NCI-H226 (cell line): ENCODE data around the gene MAP3K12.
"Not testable (repeated sequence)": the region's sequence is repeated elsewhere in the genome, so short reads cannot be mapped to it uniquely, and the experiment has no call there.

ENCODE experiments used
- DNase-seq: peaks from one replicate; pipeline ENCODE4 v3.0.0-alpha.2; 2015

The MAP3K12 gene

DNA sequence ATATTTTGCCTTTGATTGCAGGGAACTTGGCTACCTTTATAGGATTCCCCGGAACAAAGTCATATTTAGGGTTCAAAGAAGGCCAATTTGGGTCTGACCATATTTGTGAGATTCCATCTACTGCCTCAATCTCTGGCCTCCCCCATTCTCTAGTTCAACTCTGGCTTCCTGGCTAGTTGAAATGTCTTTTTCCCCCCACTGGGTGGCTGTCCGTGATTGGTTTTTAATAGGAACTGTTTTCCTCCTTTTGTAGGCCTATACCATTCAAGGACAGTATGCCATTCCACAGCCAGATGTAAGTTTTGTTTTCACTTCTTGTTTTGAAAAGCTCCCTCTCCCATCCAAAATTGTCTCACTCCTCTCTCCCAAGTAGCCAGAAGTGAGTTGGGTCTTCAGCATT, 33.6 kb downstream of the MAP3K12 start:
- no peak for DNase-seq

DNA sequence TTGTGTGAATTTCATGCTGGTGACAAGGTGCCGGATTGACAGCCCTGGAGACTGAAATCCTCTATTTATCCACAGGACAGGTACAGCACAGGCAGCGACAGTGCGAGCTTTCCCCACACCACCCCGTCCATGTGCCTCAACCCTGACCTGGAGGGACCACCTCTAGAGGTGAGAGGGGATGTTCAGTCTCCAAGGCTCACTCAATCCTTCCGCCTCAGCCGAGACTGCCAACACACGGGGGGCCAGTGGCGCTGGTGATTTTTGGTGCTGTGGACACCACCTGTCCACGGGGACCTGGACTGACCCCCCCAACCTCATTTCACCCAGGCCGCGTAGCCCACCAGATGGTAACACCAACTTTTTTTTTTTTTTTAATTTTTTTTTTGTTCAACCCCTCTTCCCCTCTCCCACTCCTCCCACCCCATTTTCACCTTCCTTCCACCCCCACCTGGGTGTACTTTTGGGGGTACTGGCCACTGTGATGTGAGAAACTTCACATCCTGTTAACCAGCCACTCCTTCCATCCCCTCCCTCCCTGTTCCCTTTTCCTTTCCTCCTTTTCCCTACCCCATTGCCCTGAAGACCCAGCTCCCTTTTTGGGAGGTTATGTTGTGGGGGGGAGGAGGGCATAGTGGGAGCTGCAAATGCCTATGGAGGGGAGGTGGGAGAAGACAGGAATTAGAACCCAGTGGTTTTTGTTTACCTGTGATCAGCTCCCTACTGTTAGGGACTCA, 34.4 kb downstream of the MAP3K12 start:
- DNase-seq, result no peak

DNA sequence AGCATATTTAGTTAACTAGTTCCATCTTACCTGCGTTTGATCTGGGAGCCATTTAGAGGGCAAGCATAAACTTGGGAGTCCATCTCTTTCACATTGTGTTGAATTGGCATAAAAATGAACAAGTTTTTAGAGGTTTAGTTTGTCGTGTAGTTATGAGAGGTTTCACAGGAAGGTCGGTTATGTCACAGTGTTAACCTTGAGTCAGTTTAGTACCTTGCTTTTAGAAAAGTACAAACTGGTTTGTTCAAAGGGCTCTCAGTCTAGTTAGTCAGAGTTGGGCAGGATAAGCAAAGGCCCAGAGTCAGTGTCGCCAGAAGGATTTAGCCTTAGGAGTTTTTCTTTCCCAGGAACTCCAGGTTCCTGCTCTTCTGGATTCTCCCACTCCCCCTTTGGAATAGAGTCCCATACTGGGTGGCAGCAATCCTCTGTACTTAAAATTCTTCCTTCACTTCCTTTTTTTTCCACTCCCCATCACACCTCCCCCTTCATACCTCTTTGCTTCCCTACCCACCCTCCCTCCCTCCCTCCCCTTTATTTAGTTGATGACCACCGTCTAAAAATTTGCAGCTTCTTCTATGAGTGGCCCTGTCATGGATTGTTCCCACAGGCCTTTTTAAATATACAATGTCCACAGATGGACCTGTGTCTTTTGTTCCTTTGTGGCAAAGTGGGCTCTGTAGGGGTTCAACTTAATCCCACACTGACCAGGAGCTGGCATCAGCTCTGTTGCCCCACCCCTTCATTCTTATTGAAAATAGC, 35.3 kb downstream of the MAP3K12 start:
- DNase-seq, result no peak

DNA sequence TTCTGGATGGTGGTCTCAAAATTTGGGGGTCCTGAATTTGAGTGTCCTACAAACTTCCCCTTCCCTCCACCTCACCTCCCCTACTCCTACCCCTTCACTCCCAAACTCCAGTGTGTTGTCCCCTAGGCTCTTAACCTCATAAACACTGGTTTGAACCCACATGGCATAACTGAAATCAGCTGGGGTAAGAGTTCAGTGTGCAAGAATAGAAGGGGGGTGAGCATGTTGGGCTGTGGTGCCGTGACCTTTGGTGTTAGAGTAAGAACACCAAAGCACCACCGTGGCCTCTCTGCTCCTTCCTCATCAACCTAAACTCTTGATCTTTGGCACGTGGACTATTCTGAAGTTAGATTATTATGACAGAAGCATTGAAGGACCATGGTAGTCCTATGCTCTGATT, 36.3 kb downstream of the MAP3K12 start:
- no peak for DNase-seq

DNA sequence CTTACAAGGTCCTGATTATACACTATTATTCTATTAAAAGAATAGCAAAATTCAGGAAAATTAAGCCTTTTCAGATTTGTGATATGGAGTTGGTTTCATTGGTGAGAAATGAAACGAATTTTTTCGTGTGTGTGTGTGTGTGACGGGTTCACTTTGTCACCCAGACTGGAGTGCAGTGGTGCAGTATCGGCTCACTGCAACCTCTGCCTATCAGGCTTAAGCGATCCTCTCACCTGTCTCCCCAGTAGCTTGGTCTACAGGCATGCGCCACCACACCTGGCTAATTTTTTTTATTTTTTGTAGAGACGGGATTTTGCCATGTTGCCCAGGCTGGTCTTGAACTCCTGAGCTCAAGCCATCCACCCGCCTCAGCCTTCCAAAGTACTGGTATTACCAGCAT, 37.7 kb downstream of the MAP3K12 start:
- DNase-seq, result no peak

DNA sequence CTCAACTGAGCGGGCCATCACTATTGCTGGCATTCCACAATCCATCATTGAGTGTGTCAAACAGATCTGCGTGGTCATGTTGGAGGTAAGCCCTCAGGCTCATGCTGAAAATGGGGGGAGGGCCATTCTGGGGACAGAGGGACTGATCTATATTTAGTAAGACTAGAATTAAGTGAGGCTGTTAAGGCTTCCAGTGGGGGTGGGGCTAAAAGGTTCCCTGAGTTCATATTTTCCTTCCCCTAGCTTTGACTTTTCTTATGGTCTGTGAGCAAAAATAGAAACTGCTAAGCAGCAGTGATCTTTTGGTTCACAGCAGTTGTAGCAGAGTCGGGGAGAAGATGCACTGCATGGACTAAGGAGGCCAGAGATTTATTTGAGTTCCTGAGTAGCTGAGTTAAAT, 38.2 kb downstream of the MAP3K12 start:
- no peak for DNase-seq

DNA sequence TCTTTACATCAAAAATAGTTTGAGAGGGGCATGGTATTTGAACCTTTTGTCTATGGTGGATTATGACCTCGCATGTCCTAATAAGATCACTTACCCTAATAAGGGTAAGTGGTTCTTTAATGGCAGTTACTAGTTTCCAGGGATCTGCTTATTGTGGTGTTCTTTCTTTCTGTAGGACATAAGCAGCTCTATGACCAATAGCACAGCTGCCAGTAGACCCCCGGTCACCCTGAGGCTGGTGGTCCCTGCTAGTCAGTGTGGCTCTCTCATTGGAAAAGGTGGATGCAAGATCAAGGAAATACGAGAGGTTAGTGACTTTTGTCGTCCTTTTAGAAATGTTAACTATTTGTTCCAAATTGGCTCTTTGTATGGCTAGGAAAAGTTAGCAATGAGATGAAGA, 40.2 kb downstream of the MAP3K12 start:
- DNase-seq, result no peak

DNA sequence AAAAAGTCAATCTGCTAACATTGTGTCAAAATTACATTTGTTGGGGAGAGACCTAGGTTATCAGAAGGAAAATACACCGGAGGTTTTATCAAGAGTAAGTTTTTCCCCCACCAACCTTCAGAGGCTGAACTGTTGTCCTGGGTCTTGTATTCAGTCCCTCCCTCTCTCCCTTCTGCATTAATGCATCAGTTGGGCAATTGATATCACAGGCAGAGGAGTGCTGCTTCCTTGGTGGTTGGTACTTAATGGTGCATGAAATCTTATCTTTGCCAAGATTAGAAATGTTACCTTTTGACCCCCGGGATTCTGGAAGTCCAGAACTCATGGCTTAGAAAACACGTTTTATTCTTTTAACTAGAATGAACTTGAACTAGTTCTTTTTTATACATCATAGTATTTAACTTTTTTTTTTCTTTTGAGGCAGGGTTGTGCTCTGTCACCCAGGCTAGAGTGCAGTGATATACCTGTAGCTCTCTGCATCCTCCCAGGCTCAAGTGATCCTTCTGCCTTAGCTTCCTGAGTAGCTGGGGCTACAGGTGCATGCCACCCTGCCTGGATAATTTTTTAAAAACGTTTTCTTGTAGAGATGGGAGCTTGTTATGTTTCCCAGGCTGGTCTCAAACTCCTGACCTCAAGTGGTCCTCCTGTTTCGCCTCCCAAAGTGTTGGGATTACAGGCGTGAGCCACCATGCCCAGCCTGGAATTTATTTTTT, 42.4 kb downstream of the MAP3K12 start:
- DNase-seq, result peak; percentile 48

DNA sequence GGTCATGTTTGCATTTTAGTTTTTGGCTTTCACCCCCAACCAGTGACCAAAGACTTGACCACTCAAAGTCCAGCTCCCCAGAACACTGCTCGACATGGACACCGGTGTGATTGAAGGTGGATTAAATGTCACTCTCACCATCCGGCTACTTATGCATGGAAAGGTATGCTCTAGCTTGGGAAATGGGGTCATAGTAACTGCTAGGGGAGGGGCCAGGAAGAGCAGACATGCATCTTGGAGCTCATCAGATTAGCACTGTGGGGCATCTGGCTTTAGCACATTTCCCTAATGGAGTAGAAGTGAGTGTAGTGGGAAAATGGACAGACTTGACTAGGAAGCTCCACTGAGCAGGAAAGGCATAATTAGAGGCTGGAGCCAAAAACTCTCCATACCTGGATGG, 44.6 kb downstream of the MAP3K12 start:
- no peak for DNase-seq

DNA sequence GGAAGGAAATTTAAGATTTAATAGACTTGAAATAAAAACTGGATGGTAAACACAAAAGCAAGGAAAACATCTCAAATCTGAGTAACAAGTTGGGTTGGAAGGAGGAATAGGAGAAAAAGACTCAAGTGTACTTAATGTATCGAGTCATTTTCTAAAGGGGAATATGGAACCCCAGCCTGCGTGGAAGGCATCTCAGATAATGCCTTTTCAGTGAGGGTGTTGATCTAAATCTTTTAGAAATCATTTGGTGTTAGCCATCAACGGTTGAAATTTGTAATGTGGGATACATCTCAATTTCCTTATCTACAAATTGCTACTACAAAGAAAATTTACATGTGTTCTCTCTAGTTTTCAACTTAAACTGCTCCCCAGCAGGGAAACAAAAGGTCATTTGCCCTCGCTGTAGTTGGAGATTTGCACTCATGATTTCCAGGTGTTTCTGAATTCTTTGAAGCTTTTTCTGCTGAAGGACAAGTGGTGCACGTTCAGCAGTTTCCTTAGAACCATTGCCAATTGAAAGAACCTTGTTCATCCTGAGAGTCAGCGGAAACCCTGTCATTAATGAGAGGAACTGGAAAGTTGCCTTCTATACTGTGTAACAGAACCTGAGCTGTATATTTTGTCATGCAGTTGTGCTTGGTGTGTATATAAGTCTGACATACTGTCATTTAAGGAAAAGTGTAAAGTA, 45.2 kb downstream of the MAP3K12 start:
- DNase-seq, result no peak

DNA sequence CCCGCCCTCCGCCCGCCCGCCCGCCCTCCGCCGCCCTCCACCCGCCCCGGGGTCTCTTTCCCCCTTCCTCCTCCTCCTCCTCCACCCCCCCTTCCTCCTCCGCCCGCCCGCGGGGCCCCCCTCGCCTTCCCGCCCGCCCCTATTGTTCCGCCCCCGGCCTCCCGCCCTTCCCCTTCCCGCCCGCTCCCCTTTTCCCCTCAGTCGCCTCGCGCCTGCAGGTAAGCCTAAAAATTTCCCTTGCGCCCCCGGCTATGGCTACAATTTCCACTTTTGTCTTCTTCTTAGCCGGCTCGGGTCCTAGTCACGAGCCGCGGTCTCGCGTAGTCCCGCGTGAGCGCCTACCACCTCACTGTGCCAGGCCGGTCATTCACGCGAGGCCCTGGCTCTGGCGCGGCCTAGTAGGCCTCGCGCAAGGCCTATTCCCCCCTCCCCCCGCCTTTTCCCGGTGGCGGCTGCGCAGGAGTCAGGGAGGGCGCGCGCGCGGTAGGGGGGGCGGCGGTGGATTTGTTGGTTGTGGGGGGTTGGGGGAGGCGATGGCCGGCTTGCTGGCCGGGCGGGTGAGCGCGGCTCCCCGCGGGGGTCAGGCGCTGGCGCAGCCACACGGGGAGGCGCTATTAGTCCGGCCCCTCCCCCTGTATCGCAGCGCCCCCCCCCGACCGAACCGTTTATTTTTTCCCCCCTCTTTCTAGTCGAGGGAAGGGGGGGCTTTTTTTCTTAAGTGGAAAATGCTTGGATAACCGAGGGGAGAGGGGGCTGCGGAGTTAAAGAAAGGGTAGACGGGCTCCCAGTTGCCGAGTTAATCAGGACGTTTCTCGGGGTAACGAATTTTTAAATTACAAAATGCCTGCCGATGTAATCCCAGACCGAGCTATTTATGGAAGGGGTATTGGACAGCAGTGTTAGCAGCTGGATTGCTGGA, 46.8 kb downstream of the MAP3K12 start:
- DNase-seq, result peak; percentile 88

DNA sequence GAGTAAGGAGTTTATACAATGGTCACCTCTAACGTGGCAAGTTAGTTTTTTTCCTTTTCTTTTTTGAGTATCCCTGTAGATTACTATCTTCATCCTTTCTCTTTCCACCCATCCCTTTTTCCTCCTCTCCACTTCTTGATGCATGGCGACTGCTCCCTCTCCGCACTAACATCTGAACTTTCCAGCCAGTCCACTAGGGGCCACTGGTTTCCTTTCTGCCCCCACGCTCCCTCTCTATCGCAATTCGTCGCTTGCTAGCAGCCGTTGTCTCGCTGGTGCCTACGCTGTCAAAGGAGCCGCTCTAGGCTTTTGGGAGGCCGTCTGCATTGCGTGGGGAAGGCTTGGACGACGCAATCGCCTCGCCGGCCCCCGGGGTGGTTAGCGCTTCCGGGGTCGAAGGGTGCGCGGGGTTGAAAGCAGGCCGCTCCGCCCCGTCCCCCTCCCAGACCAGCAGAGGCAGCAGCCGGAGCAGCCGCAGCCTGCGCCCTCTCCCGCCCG, 47.5 kb downstream of the MAP3K12 start, which contains the start of gene PCBP2:
PCBP2 (plus strand) TSS at position 442 of the 498 bp plus-strand sequence. CDS start 2,699 bp downstream, outside the sequence.
- DNase-seq, result peak; percentile 100

DNA sequence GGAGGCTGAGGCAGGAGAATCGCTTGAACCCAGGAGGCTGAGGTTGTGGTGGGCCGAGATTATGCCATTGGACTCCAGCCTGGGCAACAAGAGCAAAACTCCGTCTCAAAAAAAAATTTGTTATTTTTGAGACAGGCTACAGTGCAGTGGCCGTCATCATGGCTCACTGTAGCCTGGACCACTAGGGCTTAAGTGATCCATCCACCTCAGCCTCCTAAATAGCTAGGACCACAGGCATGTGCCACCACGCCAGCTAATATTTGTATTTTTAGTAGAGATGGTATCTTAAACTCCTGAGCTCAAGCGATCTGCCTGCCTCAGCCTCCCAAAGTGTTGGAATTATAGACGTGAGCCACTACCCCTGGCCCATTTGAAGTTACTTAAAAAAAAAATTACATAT, 48.3 kb downstream of the MAP3K12 start:
- DNase-seq, result no peak

DNA sequence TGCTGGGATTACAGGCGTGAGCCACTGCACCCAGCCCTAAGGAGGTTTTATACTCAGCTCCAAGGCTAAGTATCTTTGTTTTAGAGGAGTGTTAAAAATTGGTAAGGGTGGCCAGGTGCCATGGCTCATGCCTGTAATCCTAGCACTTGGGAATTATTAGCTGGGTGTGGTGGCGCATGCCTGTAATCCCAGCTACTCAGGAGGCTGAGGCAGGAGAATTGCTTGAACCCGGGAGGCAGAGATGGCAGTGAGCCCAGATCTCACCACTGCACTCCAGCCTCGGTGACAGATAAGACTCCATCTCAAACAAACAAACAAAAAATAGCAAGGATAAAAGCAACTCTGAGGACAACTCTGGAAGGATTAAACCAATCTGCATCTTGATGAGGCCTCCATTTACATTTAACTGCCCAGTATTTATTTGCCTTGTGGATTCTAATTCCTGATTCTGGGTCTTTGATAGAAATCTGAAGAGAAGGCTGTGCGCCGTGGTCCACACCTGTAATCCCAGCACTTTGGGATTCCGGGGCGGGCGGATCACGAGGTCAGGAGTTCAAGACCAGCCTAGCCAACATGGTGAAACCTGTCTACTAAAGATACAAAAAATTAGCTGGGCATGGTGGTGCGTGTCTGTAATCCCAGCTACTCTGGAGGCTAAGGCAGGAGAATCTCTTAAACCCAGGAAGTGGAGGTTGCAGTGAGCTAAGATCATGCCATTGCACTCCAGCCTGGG, 54.5 kb downstream of the MAP3K12 start:
- DNase-seq, result not testable (repeated sequence)

DNA sequence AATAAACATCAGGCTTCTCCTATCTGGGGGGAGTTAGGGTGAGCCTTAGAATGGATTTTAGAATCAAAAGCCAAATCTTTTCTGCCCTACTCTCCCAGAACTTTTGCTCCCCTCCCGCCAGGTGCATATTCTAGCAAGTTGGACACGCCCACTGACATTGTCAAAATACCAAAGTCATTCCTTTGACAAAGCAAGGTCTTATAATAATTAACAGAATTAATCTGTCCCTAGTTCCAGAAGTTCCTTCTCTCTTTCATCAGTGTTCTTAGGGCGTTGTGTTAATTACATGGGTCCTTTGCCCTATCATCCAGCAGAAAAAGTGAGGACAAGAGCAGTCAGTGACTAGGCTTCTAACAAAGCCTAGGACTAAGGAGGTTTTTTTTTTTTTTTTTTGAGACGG, 55.3 kb downstream of the MAP3K12 start:
- no peak for DNase-seq

DNA sequence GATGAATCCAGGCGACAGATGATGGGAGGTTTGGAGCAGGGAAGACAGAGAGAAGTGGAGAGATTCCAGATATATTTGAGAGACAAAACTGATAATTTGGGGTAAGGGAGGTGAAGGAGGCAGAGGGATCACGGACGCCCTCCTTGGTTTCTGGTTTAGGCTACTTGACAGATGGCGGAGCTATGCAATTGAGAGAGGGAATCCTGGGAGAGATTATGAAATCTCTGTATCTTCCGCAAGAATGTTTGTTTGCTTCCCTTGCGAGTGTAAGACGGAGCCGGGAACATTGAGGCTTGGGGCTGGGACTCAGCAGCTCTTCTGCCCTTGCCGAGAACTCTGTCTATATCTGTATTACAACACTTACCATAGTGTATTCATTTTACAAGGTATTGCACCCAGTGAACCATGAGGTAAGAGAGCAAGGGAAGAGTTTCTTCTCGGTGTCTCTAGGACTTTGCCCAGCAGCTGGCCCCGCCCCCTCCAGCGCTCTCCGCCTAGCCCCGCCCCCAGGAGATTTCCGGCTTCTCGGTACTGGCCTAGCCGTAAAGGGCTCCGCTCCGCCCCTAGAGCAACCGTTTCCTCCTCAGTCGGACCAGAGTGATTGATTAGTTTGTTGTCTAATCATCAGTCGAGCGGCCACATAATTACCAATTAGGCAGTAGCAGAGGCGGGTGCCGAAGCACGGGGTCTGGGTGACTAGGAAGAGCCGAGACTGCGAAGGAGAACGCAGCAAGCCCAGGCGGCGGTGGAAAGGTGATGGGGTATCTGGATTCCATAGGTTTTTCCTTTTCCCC, 58.0 kb downstream of the MAP3K12 start, which contains the start of gene PRR13:
PRR13 (plus strand) TSS at position 695 of the 794 bp plus-strand sequence. CDS start 981 bp downstream, outside the sequence.
- DNase-seq, result peak; percentile 100

DNA sequence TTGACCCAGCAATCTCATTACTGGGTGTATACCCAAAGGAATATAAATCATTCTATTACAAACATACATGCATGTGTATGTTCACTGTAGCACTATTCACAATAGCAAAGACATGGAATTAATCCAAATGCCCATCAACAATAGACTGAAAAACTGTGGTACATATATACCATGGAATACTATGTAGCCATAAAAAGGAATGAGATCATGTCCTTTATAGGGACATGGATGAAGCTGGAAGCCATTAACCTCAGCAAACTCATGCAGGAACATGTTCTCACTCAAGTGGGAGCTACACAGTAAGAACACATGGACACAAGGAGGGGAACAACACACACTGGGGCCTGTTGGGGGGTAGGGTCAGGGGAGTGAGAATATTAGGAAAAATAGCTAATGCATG, 59.7 kb downstream of the MAP3K12 start:
- DNase-seq, result not testable (repeated sequence)

DNA sequence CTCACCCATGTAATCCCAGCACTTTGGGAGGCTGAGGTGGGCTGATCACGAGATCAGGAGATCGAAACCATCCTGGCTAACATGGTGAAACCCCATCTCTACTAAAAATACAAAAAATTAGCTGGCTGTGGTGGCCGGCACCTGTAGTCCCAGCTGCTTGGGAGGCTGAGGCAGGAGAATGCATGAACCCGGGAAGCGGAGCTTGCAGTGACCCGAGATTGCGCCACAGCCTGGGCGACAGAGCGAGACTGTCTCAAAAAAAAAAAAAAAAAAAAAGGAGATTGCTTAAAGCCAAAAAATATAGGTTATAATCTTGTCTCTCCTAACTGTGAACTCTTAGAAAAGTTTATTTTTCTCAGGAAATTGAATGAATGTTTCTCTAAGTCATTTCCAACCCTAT, 63.9 kb downstream of the MAP3K12 start:
- DNase-seq, result not testable (repeated sequence)

DNA sequence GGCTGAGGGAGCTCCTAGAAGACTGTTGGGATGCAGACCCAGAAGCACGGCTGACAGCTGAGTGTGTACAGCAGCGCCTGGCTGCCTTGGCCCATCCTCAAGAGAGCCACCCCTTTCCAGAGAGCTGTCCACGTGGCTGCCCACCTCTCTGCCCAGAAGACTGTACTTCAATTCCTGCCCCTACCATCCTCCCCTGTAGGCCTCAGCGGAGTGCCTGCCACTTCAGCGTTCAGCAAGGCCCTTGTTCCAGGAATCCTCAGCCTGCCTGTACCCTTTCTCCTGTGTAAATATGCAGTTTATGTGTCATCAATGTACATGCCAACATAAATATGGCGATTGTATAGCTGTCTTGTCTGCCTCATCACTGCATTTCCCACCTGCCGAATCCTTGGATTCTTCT, 68.1 kb downstream of the MAP3K12 start:
- no peak for DNase-seq

DNA sequence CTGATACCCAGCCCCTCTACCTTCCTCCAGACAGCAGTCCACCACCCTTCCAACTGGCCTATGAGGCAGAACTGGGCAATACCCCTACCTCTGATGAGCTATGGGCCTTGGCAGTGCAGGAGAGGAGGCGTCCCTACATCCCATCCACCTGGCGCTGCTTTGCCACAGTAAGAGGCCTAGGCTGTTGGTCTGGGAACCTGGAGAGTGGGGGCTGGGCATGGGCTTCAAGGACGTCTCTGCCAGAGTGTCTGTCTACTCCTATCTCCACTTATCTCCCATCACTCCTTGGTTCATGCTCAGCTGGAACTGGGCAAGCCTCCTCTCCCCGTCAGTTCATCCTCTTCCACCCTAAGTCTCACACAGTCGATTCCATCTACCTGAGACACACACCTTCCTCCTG, 69.1 kb downstream of the MAP3K12 start:
- DNase-seq, result no peak
